SU-DHL-6 (cell line): ENCODE results near the gene EIF1AD.

Experiments used
- H2AFZ ChIP-seq: fragments of 200-600 bp; sonication (generic); 2 replicates; pipeline ENCODE4 v1.6.1; 2014; ENCODE audit warnings: low read depth, mild to moderate bottlenecking, moderate library complexity, mixed read lengths, antibody characterized with exemption, low read length; ENCODE audit not compliant: severe bottlenecking
- H3F3A ChIP-seq: fragments of 200-600 bp; shearing (Covaris generic); 2 replicates; pipeline ENCODE4 v1.6.0; 2016; ENCODE audit warnings: antibody characterized with exemption, mild to moderate bottlenecking; ENCODE audit not compliant: insufficient read depth
- H3K27ac ChIP-seq: fragments of 200-600 bp; sonication (generic); 2 replicates; pipeline ENCODE4 v1.5.1; 2016; ENCODE audit warnings: low read depth, mild to moderate bottlenecking, low read length, moderate library complexity, mixed read lengths
- H3K27me3 ChIP-seq: fragments of 200-600 bp; sonication (generic), shearing (Covaris generic); 2 replicates; pipeline ENCODE4 v1.6.0; 2014; ENCODE audit warnings: mild to moderate bottlenecking, low read length
- H3K36me3 ChIP-seq: fragments of 200-600 bp; sonication (generic); 2 replicates; pipeline ENCODE4 v1.6.1; 2014; ENCODE audit warnings: mild to moderate bottlenecking, low read length, mixed read lengths
- H3K4me2 ChIP-seq: fragments of 300-600, 200-600 bp; shearing (Covaris generic), sonication (generic); 2 replicates; pipeline ENCODE4 v1.6.0; 2014; ENCODE audit warnings: low read length, low read depth, mild to moderate bottlenecking; ENCODE audit not compliant: poor library complexity, severe bottlenecking
- H3K4me3 ChIP-seq: fragments of 200-600 bp; sonication (generic); 2 replicates; pipeline ENCODE4 v1.5.1; 2014; ENCODE audit warnings: antibody characterized with exemption, low read length, mild to moderate bottlenecking, mixed read lengths; ENCODE audit not compliant: insufficient read depth, poor library complexity, severe bottlenecking
- H3K79me2 ChIP-seq: fragments of 200-600 bp; sonication (generic); 2 replicates; pipeline ENCODE4 v1.6.1; 2014; ENCODE audit warnings: mild to moderate bottlenecking, low read length, moderate library complexity; ENCODE audit not compliant: insufficient read depth
- H3K9ac ChIP-seq: fragments of 200-600 bp; sonication (generic); 2 replicates; pipeline ENCODE4 v1.7.0; 2014; ENCODE audit warnings: mild to moderate bottlenecking, low read length
- H3K9me2 ChIP-seq: fragments of 200-600 bp; sonication (generic); replicated peaks from 2 replicates; pipeline ENCODE4 v1.6.1; 2014; ENCODE audit warnings: low read length; ENCODE audit not compliant: insufficient read depth
- H3K9me3 ChIP-seq: fragments of 200-600 bp; sonication (generic); 2 replicates; pipeline ENCODE4 v1.6.1; 2014; ENCODE audit warnings: low read length, mixed read lengths; ENCODE audit not compliant: insufficient read depth
- H4K20me1 ChIP-seq: fragments of 200-600 bp; sonication (generic); 2 replicates; pipeline ENCODE4 v1.6.1; 2014; ENCODE audit warnings: low read depth, mild to moderate bottlenecking, antibody characterized with exemption, low read length, moderate library complexity, mixed read lengths
- CTCF ChIP-seq: fragments of 200-600 bp; sonication (generic); IDR thresholded peaks from one replicate; pipeline ENCODE4 v1.5.1; 2017; ENCODE audit warnings: antibody characterized with exemption, mild to moderate bottlenecking, low read length, moderate library complexity; ENCODE audit not compliant: insufficient read depth, poor library complexity, severe bottlenecking
- EZH2phosphoT487 ChIP-seq: fragments of 200-600 bp; sonication (generic), shearing (Covaris generic); conservative IDR thresholded peaks from 2 replicates; pipeline ENCODE4 v1.6.1; 2018; ENCODE audit warnings: mild to moderate bottlenecking, antibody characterized with exemption, low read length, moderate library complexity, mixed read lengths

EIF1AD gene

GRCh38 chr11:66036334-66036710 lies 34.4 kb upstream of the EIF1AD start:
- H2AFZ ChIP-seq: no peak overlapping the region
- no peak overlapping the region for H3K27ac ChIP-seq
- no peak overlapping the region for H3K4me3 ChIP-seq
- H3K27me3 ChIP-seq: no peaks in the 10 kb centered on the region
- H4K20me1 ChIP-seq: no peaks in the 10 kb centered on the region
- no peak overlapping the region for H3K4me2 ChIP-seq
- no peak for TF ChIP-seq EZH2phosphoT487
- no peak for TF ChIP-seq CTCF
- H3K9ac ChIP-seq: no peak overlapping the region
- no peaks in the 10 kb centered on the region for H3K9me2 ChIP-seq
- no peaks in the 10 kb centered on the region for H3K36me3 ChIP-seq
- H3F3A ChIP-seq: no peaks in the 10 kb centered on the region
- H3K79me2 ChIP-seq: no peaks in the 10 kb centered on the region
- no peaks in the 10 kb centered on the region for H3K9me3 ChIP-seq

- Histone ChIP-seq H3K9me3 (no peaks in the 10 kb centered on the region), H3K79me2 (no peaks in the 10 kb centered on the region), H4K20me1 (no peaks in the 10 kb centered on the region), H3K36me3 (no peaks in the 10 kb centered on the region), H3K27me3 (no peaks in the 10 kb centered on the region), H2AFZ (no peak overlapping the region), H3K9ac (no peak overlapping the region), H3F3A (no peaks in the 10 kb centered on the region), H3K9me2 (no peaks in the 10 kb centered on the region), H3K4me2 (no peak overlapping the region), H3K4me3 (no peak overlapping the region), H3K27ac (no peak overlapping the region)
- TF ChIP-seq EZH2phosphoT487: no peak
- TF ChIP-seq CTCF: no peak
Measured at GRCh38 chr11:66035653-66036333, 33.8 kb upstream of the EIF1AD start.

- Histone ChIP-seq H2AFZ (no peak overlapping the region), H3K36me3 (no peaks in the 10 kb centered on the region), H3K9me2 (no peaks in the 10 kb centered on the region), H3K9me3 (no peaks in the 10 kb centered on the region), H3K27me3 (no peaks in the 10 kb centered on the region), H3K4me2 (no peak overlapping the region), H3K27ac (no peak overlapping the region), H3K9ac (no peak overlapping the region), H3F3A (no peaks in the 10 kb centered on the region), H3K79me2 (no peaks in the 10 kb centered on the region), H4K20me1 (no peaks in the 10 kb centered on the region), H3K4me3 (no peak overlapping the region)
- TF ChIP-seq EZH2phosphoT487 (no peak), CTCF (no peak)
Measured at GRCh38 chr11:66032957-66033735, 31.2 kb upstream of the EIF1AD start.
